Measurements from ENCODE around the gene MARF1.
A peak's percentile ranks its signal among the peaks of the same experiment; 100 is the strongest.
"Not testable (repeated sequence)": the region's sequence is repeated elsewhere in the genome, so short reads cannot be mapped to it uniquely, and the experiment has no call there.

MARF1 gene

DNA sequence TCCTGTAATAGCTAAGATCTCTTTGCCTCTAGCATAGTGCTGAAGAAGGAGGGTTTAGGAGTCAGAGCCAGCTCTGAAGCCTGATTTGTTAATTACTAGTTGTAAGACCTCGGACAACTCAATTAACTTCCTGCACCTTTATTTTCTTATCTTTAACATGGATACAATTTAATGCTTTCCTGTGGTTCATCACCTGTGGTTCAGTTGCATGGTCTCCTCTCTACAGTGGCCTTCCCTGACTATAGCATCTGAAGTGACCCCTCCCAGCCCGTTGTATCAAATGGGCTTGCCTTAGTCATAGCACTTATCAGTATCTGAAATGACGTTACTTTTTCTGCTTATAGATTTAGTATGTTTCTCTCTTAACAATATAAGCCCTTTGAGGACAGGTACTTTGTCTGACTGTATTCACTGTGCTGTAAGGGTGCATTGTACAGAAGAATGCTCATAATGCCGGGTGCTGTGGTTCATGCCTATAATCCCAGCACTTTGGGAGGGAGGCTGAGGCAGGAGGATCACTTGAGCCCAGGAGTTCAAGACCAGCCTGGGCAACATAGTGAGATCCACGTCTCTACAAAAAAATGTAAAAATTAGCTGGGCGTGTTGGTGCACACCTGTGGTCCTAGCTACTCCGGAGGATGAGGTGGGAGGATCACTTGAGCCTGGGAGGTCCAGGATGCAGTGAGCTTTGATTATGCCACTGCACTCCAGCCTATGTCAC lies 4.5 kb upstream of the MARF1 start:
- H3K4me3 ChIP-seq (ENCODE audit: low read length), result no peak overlapping the region
- no peak for DNase-seq (ENCODE audit: low read depth)
- TF ChIP-seq, protein P1, sequence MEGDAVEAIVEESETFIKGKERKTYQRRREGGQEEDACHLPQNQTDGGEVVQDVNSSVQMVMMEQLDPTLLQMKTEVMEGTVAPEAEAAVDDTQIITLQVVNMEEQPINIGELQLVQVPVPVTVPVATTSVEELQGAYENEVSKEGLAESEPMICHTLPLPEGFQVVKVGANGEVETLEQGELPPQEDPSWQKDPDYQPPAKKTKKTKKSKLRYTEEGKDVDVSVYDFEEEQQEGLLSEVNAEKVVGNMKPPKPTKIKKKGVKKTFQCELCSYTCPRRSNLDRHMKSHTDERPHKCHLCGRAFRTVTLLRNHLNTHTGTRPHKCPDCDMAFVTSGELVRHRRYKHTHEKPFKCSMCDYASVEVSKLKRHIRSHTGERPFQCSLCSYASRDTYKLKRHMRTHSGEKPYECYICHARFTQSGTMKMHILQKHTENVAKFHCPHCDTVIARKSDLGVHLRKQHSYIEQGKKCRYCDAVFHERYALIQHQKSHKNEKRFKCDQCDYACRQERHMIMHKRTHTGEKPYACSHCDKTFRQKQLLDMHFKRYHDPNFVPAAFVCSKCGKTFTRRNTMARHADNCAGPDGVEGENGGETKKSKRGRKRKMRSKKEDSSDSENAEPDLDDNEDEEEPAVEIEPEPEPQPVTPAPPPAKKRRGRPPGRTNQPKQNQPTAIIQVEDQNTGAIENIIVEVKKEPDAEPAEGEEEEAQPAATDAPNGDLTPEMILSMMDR (conservative IDR thresholded peaks at IDR 0.05; ENCODE audit: low read length), result no peak

DNA sequence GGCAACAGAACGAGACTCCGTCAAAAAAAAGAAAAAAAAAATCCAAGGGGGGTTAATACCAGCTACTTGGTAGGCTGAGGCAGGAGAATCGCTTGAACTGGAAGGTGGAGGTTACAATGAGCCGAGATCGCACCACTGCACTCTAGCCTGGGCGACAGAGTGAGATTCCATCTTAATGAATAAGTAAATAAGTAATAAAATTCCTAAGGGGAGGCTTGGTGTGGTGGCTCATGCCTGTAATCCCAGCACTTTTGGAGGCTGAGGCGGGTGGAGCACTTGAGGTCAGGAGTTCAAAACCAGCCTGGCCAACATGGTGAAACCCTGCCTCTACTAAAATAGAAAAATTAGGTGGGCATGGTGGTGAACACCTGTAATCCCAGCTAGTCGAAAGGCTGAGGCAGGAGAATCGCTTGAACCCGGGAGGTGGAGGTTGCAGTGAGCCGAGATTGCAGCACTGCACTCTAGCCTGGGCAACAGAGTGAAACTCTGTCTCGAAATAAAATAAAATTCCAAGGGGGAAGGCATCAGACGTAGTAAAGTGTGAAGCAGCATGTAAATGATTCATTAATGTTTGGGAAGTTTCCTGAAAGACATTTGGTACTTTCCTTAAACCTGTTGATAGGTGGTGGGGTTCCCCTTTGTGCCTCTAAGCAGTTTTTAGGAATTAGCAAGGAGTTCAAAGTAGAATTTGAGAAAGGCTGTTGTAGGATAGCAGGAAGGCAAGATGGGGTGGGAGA lies 3.8 kb upstream of the MARF1 start:
- not testable (repeated sequence) for H3K4me3 ChIP-seq (ENCODE audit: low read length); DNase-seq (ENCODE audit: low read depth)

DNA sequence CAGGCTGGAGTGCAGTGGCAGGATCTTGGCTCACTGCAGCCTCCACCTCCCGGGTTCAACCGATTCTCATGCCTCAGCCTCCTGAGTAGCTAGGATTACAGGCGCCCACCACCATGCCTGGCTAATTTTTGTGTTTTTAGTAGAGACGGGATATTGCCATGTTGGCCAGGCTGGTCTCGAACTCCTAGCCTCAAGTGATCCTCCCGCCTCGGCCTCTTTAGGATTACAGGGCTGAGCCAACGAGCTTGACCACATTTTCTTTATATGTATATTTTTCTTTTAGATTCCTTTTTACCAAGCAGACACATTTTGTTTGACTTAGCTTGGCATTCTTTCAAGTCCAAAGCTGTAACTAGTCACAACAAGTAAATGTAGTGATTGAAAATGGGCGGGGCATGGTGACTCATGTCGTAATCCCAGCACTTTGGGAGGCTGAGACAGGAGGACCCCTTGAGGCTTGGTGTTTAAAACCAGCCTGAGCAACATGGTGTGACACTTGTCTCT lies 2.1 kb upstream of the MARF1 start:
- H3K4me3 ChIP-seq (ENCODE audit: low read length), result not testable (repeated sequence)
- DNase-seq (ENCODE audit: low read depth), result peak; percentile 71

DNA sequence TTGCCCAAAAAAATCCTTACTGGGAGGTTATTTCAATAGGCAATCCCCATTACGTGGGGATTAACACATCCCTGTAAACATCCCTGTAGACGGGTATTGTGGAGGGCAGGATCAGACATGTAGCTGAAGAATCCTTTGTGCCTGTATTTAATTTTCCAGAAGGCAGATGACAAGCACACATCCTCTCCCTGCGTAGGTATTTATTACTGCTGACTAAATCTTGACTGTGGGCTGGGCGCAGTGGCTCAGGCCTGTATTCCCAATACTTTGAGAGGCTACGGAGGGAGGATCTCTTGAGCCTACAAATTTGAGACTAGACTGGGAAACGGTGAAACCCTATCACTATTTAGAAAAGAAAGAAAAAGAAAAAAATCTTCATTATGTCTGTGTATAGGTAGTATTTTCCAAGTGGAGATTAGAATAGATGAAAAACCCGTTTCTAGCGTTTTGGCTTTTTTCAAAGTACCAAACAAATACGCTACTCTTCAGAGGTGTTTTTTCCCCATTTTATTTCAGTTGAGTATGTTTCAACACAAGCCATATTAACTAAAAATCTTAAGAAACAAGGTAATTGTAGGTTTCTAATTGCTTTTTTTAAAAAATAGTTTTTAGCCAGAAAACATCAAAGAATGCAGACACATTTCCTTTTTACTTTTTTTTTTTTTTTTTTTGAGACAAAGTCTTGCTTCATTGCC lies 1.5 kb upstream of the MARF1 start:
- DNase-seq (ENCODE audit: low read depth), result peak; percentile 63
- TF ChIP-seq, protein P1 (conservative IDR thresholded peaks at IDR 0.05; ENCODE audit: low read length), result no peak
- peak overlapping the region; percentile 98 for H3K4me3 ChIP-seq (ENCODE audit: low read length)

DNA sequence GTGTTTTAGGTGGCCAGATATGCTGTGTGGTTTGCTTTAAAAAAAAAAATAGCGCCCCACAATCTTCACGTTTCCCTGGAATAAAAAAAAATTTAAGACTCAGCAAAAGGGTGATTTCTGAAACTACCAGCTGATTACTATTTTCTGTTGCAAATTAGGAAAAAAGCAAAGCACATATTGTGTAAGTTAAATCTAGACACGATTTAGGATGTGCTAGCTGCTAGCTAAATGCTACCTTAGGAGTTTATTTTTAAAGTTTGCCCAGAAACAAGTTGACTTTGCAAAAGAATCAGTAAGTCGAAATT lies 944 bp upstream of the MARF1 start:
- DNase-seq (ENCODE audit: low read depth), result no peak
- TF ChIP-seq, protein P1 (conservative IDR thresholded peaks at IDR 0.05; ENCODE audit: low read length), result no peak
- H3K4me3 ChIP-seq (ENCODE audit: low read length), result peak overlapping the region; percentile 98

DNA sequence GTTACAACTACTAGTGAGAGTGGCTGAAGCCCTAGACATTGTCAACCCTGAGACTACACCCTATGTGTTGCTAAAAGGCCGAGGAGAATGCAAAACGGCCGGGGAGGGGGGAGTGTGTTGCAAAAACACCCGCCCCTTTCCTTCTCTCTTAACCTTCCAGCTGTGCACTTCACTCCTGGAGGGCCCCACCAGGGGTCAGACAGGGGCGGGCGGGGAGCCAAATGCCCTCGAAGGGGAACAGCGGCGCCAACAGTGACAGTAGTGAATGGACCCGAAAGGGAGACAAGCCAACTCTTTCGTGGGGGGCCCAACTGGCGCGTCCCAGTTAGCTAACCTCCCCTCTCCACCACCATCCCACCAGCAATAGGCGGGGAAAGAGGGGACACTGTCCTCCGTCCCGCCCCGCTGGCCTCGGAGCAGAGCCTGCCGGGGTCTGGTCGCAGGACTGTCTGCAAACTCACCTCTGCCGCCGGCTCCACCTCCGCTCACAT lies 352 bp downstream of the MARF1 start:
- TF ChIP-seq, protein P1 (conservative IDR thresholded peaks at IDR 0.05; ENCODE audit: low read length), result peak; percentile 31; the same call in 1 of the 2 replicates
- DNase-seq (ENCODE audit: low read depth), result no peak
- peak overlapping the region; percentile 98 for H3K4me3 ChIP-seq (ENCODE audit: low read length)

DNA sequence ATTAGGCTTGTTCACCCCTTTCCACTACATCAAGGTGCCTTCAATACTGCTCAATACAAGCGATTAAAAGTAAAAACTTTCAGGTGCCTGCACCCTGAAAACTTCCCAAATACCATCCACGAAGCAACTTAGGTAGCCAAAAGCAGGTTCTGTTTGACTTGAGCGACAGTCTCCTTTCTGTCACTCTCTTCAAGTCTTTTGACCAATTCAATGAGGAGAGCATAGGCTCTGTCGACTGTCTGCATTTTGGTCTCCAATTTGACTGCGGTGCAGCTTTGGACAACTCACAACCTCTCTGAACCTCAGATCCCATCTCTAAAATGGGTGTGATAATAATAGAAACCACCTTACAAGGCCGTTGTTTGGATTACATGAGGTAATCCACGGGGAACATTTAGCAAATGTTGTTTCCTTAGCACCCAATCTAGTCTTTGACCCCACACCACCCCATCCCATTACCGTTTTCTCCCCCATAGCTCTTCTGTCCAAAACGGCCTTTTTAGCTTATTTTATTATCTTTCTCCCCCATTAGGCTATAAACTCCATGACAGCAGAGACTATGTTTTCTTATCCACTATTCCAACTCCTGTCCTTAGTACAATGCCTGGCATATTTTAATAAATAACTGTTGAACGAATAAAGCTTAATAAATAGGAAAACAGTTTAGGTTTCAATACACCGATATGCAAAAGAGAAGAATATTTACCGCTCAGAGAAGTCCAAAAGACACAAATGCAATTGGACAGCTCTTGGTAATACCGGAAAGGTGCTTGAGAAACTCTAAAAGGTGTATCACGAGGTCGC lies 999 bp downstream of the MARF1 start:
- TF ChIP-seq, protein P1 (conservative IDR thresholded peaks at IDR 0.05; ENCODE audit: low read length), result no peak
- DNase-seq (ENCODE audit: low read depth), result no peak
- peak overlapping the region; percentile 98 for H3K4me3 ChIP-seq (ENCODE audit: low read length)
